GM23338 (cell line): ENCODE data around the gene C1orf216. TPM values are rescaled to one million over a fixed set of nuclear protein-coding genes. Genes with fewer than 3 reads are reported as not detected.

Experiments
- ATAC-seq: fragments of 200-7000 bp; cut with Tn5 transposase; 3 replicates; pipeline ENCODE4 v1.9.1; 2020
- DNase-seq: peaks from one replicate; pipeline ENCODE4 v3.0.0-alpha.2; 2015; ENCODE audit warnings: low spot score
- H2AFZ ChIP-seq: fragments of 200-600 bp; sonication (generic); 2 replicates; pipeline ENCODE4 v1.8.0; 2016; ENCODE audit warnings: antibody characterized with exemption, mild to moderate bottlenecking, moderate library complexity
- H3F3A ChIP-seq: fragments of 200-600 bp; sonication (generic); replicated peaks from 2 replicates; pipeline ENCODE4 v1.8.0; 2017; ENCODE audit warnings: antibody characterized with exemption, mixed run types, low read depth
- H3K27ac ChIP-seq: fragments of 200-600 bp; sonication (generic); 2 replicates; pipeline ENCODE4 v1.6.1; 2016; ENCODE audit warnings: low read depth
- H3K27me3 ChIP-seq: fragments of 200-600 bp; sonication (generic); 2 replicates; pipeline ENCODE4 v1.8.0; 2016; ENCODE audit warnings: mild to moderate bottlenecking, mixed run types, moderate library complexity; ENCODE audit not compliant: insufficient read depth
- H3K36me3 ChIP-seq: fragments of 200-600 bp; sonication (generic); 2 replicates; pipeline ENCODE4 v1.8.0; 2016; ENCODE audit warnings: mild to moderate bottlenecking; ENCODE audit not compliant: insufficient read depth
- H3K4me1 ChIP-seq: fragments of 200-600 bp; sonication (generic); 2 replicates; pipeline ENCODE4 v1.8.0; 2016; ENCODE audit warnings: mild to moderate bottlenecking, moderate library complexity; ENCODE audit not compliant: insufficient read depth
- H3K4me2 ChIP-seq: fragments of 200-600 bp; sonication (generic); 2 replicates; pipeline ENCODE4 v1.7.1; 2017; ENCODE audit warnings: mixed run types
- H3K4me3 ChIP-seq: fragments of 200-600 bp; sonication (generic); 2 replicates; pipeline ENCODE4 v1.6.1; 2016; ENCODE audit warnings: mixed run types
- H3K79me2 ChIP-seq: fragments of 200-600 bp; sonication (generic); replicated peaks from 2 replicates; pipeline ENCODE4 v1.8.0; 2017; ENCODE audit warnings: mild to moderate bottlenecking; ENCODE audit not compliant: insufficient read depth
- H3K9me2 ChIP-seq: fragments of 200-600 bp; sonication (generic); 2 replicates; pipeline ENCODE4 v1.8.0; 2017; ENCODE audit not compliant: insufficient read depth
- H4K20me1 ChIP-seq: fragments of 200-600 bp; sonication (generic); replicated peaks from 2 replicates; pipeline ENCODE4 v1.8.0; 2017; ENCODE audit warnings: mild to moderate bottlenecking; ENCODE audit not compliant: insufficient read depth
- H3K27ac Mint-ChIP-seq: 2 replicates; pipeline ENCODE4 v1.8.0; 2020; ENCODE audit warnings: inconsistent platforms, mild to moderate bottlenecking, moderate library complexity, mixed read lengths
- H3K27me3 Mint-ChIP-seq: 3 replicates; pipeline ENCODE4 v1.8.0; 2022; ENCODE audit warnings: low read depth, mild to moderate bottlenecking, moderate library complexity, mixed read lengths, inconsistent platforms; ENCODE audit not compliant: insufficient read depth, poor library complexity
- H3K36me3 Mint-ChIP-seq: 3 replicates; pipeline ENCODE4 v1.8.0; 2021; ENCODE audit warnings: low read depth, mild to moderate bottlenecking, inconsistent platforms, moderate library complexity, mixed read lengths
- H3K4me1 Mint-ChIP-seq: 3 replicates; pipeline ENCODE4 v1.8.0; 2020; ENCODE audit warnings: mild to moderate bottlenecking, inconsistent platforms, mixed read lengths
- H3K4me3 Mint-ChIP-seq: 3 replicates; pipeline ENCODE4 v1.8.0; 2021; ENCODE audit warnings: moderate library complexity, mild to moderate bottlenecking, inconsistent platforms, mixed read lengths
- H3K9me3 Mint-ChIP-seq: 3 replicates; pipeline ENCODE4 v1.8.0; 2020; ENCODE audit warnings: moderate library complexity, mild to moderate bottlenecking, inconsistent platforms, mixed read lengths
- CREB1 ChIP-seq: fragments of 250-450 bp; sonication (Bioruptor Pico); IDR thresholded peaks from 2 replicates; pipeline ENCODE4 v1.5.0; 2020; ENCODE audit warnings: low read depth, mild to moderate bottlenecking, moderate library complexity
- CTCF ChIP-seq, 2 experiments: fragments of 200-600 bp in 1 of 2; sonication (generic) in 1 of 2; conservative IDR thresholded peaks; 2 replicates each; pipeline versions ENCODE4 v1.5.1 to v1.6.1; 2016 to 2017; ENCODE audit warnings: antibody characterized with exemption in 2 of 2, low read depth in 2 of 2, mild to moderate bottlenecking in 2 of 2, moderate library complexity in 1 of 2
- ETS1 ChIP-seq: IDR thresholded peaks from 2 replicates; pipeline ENCODE4 v1.6.1; 2016; ENCODE audit warnings: antibody characterized with exemption
- JUNB ChIP-seq: IDR thresholded peaks from one replicate; pipeline ENCODE4 v1.6.1; 2016; ENCODE audit warnings: antibody characterized with exemption; ENCODE audit not compliant: unreplicated experiment
- NANOG ChIP-seq: IDR thresholded peaks from 2 replicates; pipeline ENCODE4 v1.6.1; 2016; ENCODE audit warnings: antibody characterized with exemption, borderline replicate concordance
- POLR2AphosphoS5 ChIP-seq: IDR thresholded peaks from 2 replicates; pipeline ENCODE4 v1.6.1; 2016; ENCODE audit warnings: antibody characterized with exemption, low read depth
- REST ChIP-seq: IDR thresholded peaks from one replicate; pipeline ENCODE4 v1.6.1; 2018; ENCODE audit warnings: antibody characterized with exemption; ENCODE audit not compliant: unreplicated experiment
- ZNF114 ChIP-seq: fragments of 250-450 bp; sonication (Bioruptor Pico); IDR thresholded peaks from 2 replicates; pipeline ENCODE4 v1.5.0; 2020; ENCODE audit warnings: mild to moderate bottlenecking, moderate library complexity
- ZNF331 ChIP-seq: fragments of 250-450 bp; sonication (Bioruptor Pico); IDR thresholded peaks from 2 replicates; pipeline ENCODE4 v1.5.0; 2020; ENCODE audit warnings: low read depth, mild to moderate bottlenecking, moderate library complexity
- ZNF462 ChIP-seq: fragments of 250-450 bp; sonication (Bioruptor Pico); IDR thresholded peaks from 2 replicates; pipeline ENCODE4 v1.5.0; 2020; ENCODE audit warnings: mild to moderate bottlenecking, moderate library complexity
- polyA plus RNA-seq: library from polyadenylated mRNA; unstranded; fragments of >200 nt; fragmentation: Nextera tagmentation; extraction: Ambion mirVana; gene quantifications from 2 replicates; pipeline ENCODE4 v1.2.1, GENCODE V29; 2016
- total RNA-seq: library from RNA; depleted of rRNA; stranded (reverse); fragments of >200 nt; shearing (Covaris generic); gene quantifications from 2 replicates; pipeline ENCODE4 v1.2.3, GENCODE V29; 2014

Gene C1orf216
- total and polyA plus RNA-seq, 2 experiments from 2014 or later = 4.7 to 21.5 TPM

- H3K9me2 ChIP-seq = no peaks in the 10 kb centered on the region
- H3K36me3 ChIP-seq = peaks cover 61% of the 10 kb centered on the region
- H2AFZ ChIP-seq = no peak overlapping the region
- no peak overlapping the region for H3K4me2 ChIP-seq
- H3K4me1 ChIP-seq = no peaks in the 10 kb centered on the region
- peaks cover 59% of the 10 kb centered on the region for H3K36me3 Mint-ChIP-seq
- 0 out of 2 replicates have a peak, but pooled peaks cover 1% of the 10 kb centered on the region for H3F3A ChIP-seq
- H3K4me1 Mint-ChIP-seq = no peaks in the 10 kb centered on the region
- no peaks in the 10 kb centered on the region for H3K27me3 ChIP-seq
- no peak overlapping the region for H3K4me3 Mint-ChIP-seq
- H3K9me3 Mint-ChIP-seq = no peaks in the 10 kb centered on the region
- no peak overlapping the region for H3K27ac Mint-ChIP-seq
- TF ChIP-seq CTCF (conservative IDR thresholded peaks at IDR 0.05; ENCODE audit: low read depth in 2 of 2) (no peak), ETS1 (no peak), REST (no peak), ZNF331 (CRISPR knock-in tag) (no peak), ZNF114 (no peak), JUNB (no peak), CREB1 (no peak), POLR2AphosphoS5 (no peak)
- no peaks in the 10 kb centered on the region; the same call in 1 of the 2 replicates for H4K20me1 ChIP-seq
- H3K4me3 ChIP-seq = no peak overlapping the region
- ATAC-seq (no peak), DNase-seq (no peak)
- H3K79me2 ChIP-seq = no peaks in the 10 kb centered on the region
- H3K27me3 Mint-ChIP-seq = peaks cover 2% of the 10 kb centered on the region
- H3K27ac ChIP-seq = no peak overlapping the region
Measured at GRCh38 chr1:35737120-35737519, 18.4 kb upstream of the C1orf216 start.

GRCh38 chr1:35727434-35728040, 8.9 kb upstream of the C1orf216 start:
- peaks cover 12% of the 10 kb centered on the region for H3F3A ChIP-seq
- Mint-ChIP-seq H3K36me3 (peaks cover 4% of the 10 kb centered on the region; the same call in 1 of the 3 replicates), H3K4me1 (peaks cover 19% of the 10 kb centered on the region), H3K4me3 (no peak overlapping the region), H3K27me3 (peaks cover 4% of the 10 kb centered on the region), H3K9me3 (no peaks in the 10 kb centered on the region), H3K27ac (no peak overlapping the region)
- DNase-seq (no peak), ATAC-seq (no peak)
- H3K27ac ChIP-seq = no peak overlapping the region
- H3K4me2 ChIP-seq = no peak overlapping the region
- H3K4me1 ChIP-seq = peaks cover 12% of the 10 kb centered on the region; the same call in 1 of the 2 replicates
- H4K20me1 ChIP-seq = no peaks in the 10 kb centered on the region; the same call in 1 of the 2 replicates
- no peak overlapping the region for H2AFZ ChIP-seq
- H3K79me2 ChIP-seq = no peaks in the 10 kb centered on the region
- no peaks in the 10 kb centered on the region for H3K9me2 ChIP-seq
- no peaks in the 10 kb centered on the region for H3K27me3 ChIP-seq
- no peaks in the 10 kb centered on the region for H3K36me3 ChIP-seq
- no peak overlapping the region for H3K4me3 ChIP-seq
- TF ChIP-seq ZNF462 (CRISPR knock-in tag) (no peak), POLR2AphosphoS5 (no peak), NANOG (no peak)
